HT-29 (cell line): ENCODE measurements around the gene CMIP. TPM values are rescaled to one million over a fixed set of nuclear protein-coding genes. Genes with fewer than 3 reads are reported as not detected.

Experiments
- DNase-seq: peaks from one replicate; pipeline ENCODE4 v3.0.0-alpha.2; 2015; ENCODE audit warnings: low spot score
- total RNA-seq: library from RNA; depleted of rRNA; stranded (reverse); fragments of >200 nt; shearing (Covaris generic); gene quantifications from 2 replicates; pipeline ENCODE4 v1.2.3, GENCODE V29; 2014

The CMIP gene
- total RNA-seq, 1 experiment from 2014 or later: 24.7 TPM

DNA sequence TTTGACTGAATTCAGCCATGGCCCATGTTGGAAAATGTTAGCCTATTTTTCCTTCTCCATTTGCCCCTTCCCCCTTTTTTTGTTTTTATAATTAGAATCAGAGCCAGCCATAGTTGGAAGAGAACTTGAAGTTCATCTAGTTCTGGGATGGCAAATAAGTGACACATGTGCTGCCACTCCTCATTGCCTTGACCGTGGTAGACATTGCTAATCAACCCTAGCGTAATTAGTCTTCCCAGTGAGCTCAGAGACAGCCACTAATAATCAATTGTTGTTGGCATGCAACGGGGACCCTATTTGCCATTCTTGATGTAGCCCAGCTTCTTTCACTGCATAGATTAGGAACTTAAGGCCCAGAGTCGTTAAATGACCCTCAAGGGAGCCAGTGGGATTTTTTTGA is 16.6 kb downstream of the CMIP start:
- no peak for DNase-seq

DNA sequence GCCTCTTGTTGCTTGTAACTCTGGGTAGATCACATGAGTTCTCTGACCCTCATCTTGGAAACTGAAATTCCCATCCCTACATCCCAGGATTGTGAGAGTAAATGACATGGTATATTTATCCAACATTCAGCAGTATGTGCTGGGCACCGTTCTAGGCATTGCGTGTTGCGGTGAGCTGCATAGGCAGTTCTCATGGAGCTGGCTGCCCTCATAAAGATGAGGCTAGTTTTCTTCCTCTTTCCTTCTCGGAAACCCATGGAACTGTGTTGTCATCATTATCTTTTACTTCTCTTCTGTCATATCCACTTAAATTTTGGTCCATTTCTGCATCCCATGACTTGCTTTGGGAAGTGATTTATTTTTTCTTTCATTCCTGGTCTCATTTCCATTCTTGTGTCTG is 17.2 kb downstream of the CMIP start:
- DNase-seq: no peak

DNA sequence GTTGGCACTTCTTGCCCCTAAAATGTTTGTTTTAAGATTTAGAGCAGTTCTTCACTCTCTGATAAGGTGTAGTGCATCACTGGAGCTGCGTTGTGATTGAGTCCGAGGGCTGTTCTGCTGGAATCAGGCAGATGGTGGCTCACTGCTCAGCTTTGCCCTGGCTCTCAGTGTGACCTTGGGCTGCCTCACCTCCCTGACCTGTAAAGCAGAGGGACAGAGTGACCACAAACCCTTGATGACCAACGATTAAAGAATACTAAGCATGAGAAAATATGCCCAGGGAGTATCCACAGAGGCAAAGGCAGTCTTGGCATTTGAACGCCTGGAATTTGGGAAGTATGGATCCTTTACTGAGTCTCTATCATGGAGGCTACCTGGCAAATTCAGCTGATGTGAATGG is 18.1 kb downstream of the CMIP start:
- no peak for DNase-seq

DNA sequence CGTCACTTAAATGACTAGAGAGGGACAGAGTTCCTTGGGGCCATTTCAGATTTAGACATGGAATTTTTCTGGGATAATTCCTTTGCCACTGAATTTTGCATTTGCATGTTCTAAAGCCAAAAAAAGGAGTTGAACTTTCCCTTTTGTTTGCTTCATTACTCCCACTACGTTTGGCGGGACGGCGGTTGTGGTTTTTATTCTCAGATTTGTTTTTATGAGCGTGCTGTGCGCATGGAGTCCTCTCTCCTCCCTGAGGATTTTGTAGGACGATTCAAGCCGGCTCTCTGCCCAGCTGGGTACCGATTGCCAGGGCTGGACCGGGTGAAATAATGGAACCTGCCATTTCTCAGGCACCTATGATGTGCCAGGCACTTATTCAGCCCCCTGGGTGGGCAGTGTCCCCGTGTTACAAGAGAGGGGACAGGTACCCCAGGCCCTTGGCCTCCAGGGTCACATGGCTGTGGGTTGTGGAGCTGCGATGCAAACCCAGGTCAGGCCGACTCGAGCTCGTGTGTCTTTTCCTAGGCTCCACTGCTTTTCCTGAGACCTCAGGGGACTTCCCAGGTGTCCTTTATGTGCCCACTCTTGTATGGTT is 18.8 kb downstream of the CMIP start:
- no peak for DNase-seq

DNA sequence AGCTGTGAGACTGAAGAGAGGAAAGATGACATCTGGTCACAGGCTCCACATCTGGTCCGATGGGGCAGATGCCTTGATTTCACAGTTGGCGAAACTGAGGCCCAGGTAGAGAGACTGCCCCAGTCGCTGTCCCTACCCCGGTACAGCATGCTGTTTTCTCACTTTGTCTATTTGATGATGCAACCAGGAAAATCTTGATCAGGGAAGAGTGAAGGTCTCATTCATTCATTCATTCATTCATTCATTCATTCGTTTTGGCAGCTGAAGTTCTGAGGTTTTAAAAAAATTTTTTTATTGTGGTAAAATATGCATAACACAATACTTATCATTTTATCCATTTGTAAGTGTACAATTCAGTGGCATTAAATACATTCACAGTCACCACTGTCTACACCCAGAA is 19.7 kb downstream of the CMIP start:
- DNase-seq: no peak

DNA sequence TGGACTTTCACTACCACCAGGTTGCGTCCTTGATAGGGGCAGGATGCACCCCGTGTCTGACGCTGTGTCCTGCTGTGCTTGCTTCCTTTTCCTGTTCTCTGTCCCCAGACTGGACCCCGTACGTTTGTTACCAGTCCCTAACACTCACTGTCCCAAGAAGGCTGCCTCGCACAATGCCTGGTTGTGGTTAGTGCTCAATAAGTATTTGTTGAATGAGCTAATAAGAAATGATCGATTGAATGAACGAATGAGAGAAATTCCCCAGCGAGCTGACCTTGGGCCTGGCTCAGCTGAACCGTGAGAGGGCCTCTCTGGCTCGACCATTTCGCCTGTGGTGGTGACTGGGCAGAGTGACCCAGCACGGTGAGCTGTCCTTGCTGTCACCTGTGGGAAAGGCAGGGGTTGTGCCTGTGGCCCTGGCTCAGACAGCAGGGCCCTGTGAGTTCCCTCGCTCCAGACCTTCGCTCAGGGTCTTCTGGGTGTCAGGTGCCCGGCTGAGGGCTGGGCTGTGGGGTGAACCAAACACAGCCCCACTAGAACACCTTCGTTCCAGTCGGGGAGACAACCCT is 20.9 kb downstream of the CMIP start:
- no peak for DNase-seq

DNA sequence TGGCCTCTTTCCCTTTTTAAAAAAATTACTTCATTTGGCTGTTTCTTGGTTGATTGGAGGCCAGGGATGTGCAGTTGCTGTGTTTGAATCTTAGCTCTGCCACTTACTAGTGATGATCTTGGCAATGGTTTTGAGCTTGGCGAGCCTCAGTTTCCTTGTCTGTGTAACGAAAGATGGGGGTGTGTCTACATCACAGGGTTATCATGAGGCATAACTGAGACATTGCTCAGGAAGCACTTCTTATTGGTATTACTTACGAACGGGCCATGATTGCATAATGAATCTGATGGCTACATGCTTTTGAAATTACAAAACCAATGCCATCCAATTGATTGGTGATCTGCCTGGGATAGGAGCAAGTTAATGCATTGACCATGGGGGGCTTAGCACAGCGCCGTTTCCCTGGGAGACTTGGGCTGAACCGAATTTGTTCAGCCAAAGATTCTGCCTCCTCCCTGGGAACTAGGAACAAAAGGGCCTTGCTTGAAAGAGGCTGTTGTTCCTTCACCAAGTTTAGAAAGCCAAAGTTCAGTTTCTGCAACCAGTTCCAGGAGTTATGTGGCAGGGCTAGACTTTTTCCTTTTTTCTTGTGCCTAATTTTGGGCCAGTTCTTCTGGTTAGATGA is 21.9 kb downstream of the CMIP start:
- no peak for DNase-seq

DNA sequence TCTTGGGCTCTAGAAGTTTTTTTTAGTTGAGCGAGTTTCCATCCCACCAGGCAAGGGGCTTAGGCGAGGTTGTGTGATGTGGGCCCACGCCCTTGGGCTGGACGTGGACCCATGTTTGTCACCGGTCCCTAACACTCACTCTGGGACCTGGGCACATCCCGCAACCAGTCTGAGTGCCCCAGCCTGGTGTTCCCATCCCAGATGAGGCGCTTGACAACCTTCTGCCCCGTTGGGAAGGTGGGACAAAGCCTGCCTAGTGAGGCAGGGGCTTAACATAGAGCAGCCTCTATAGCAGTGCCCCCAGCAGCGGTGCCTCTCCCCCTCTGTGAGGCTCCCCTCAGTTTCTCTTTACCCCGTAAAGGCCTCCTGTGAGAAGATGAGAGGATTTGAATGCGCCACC is 22.5 kb downstream of the CMIP start:
- DNase-seq: no peak

DNA sequence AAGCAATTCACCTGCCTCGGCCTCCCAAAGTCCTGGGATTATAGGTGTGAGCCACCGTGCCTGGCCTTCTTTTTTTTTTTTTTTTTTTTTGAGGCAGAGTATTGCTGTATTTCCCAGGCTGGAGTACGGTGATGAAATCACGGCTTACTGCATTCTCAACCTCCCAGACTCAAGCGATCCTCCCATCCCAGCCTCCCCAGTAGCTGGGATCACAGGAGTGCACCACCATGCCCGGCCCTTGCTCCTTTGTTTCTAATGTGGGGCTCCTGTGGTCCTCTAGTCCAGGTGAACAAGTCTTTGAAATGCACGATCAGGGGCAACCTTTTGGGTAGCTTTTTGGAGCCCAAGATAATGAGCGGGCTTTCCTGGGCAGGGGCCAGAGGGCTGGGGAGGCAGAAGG is 23.2 kb downstream of the CMIP start:
- DNase-seq: no peak

DNA sequence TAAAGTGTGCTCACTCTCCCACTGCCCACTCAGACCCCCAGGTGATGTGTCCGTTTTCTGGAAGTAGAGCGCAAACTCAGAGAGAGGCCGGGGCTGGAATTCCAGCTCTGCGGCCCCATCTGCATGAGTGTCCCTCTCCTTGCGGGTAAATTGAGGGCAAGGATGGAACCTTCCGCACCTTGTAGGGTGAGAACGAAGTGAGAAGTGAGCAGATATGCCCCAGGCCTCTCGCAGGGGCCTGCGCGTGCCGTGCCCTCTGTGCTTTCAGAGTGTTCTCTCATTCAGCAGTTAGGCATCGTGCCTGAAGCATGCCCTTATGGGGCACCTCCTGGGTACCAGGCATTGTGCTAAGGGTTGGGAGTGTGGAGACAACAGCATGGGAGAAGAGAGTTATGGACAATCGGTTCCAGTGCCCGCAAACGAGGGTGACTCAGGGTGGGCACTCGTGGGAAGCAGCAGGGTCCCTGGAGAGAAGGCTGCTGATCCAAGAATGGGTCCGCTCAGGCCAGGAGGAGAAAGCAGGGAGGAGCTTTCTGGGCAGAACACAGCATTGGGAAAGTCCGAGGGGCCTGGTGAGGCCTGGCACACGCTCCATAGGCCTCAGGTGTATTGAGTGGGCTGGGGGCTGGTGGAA is 23.8 kb downstream of the CMIP start:
- DNase-seq: no peak

DNA sequence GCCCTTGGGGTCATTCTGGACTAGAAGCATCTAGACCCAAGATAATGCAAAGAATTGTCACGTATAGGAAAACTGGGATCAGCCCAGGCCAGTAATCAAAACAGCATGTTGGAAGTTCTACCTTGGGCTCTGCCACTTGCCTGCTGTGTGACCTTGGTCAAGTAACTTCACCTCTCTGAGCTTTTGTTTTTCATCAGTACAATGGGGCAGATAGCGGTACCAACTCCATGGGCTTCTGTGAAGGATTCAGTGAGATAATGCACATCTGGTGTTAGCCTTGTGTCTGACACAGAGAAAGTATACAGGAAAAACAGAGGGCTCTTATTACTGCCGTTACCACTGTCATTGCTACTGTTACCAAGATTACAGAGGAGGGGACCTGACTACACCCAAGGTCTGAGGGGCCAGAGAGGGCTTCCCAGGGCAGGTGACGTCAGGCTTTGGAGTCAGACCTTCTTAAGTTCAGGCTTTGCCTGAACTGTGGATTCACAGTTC is 24.6 kb downstream of the CMIP start:
- DNase-seq: no peak

DNA sequence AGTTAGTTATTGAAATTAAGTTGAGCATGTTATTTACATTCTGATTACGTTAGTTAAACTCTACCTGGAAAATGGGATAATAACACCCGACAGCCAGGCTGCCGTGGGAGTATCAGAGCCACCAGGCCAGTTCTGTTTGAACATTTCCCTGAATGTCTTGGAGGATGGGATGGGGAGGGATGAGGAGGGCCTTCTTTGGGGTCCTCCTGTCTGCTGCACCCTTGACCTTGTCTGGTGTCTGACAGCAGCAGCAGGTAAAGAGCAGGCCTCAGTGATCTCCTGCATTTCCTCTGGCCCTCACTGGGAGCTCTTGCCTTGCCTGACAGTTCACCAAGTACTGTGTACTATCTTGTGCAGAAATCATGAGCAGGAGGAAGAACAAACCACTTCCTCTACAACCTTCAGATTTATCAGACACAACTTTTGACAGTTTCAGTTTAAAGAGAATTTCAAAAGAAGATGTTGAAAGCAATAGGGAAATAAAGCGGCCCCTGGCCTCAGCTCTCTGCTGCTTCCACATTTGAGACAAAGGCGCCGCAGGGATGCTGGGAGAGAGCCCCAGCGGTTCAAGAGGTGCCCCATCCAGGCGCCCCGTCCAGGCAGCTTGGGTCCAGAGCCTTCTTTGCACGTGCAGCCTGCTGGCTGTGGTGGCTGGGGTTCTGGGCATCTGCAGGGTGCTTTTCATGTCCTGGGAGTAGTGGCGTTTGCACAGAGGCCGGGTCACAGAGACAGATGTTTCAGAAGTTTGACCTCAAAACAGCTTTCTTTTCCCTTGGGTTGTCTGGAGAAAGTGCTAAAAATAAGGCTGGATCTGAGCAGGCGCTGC is 25.3 kb downstream of the CMIP start:
- DNase-seq: no peak

DNA sequence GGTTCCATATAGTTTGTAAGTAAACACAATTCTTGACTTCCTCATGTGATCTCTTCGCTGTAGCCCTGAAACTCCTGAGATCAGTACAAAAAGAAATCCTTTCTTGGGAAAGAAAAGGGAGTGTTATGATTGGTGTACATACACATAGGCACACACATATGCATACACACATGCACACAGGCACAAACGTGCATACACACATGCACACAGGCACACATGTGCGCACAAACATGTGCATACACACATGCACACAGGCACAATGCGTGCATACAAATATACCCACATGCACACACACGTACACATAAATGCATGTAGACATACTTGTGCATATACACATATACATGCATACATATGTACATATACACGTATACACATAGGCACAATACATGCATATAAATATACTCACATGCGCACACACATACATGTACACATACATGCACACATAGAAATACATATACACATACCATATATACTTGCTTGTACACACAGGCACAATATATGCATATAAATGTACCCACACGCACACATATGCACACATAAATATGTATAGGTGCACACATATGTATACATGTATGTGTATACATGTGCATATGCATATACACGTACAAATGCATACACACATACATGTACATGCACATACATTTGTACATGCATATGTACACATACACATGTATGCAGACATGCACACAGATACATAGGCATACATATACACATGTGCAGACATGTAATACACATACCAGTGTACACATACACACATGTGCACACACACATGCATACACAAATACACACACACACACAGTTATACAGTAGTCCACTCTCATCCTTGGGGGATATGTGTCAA is 26.4 kb downstream of the CMIP start:
- DNase-seq: no peak

DNA sequence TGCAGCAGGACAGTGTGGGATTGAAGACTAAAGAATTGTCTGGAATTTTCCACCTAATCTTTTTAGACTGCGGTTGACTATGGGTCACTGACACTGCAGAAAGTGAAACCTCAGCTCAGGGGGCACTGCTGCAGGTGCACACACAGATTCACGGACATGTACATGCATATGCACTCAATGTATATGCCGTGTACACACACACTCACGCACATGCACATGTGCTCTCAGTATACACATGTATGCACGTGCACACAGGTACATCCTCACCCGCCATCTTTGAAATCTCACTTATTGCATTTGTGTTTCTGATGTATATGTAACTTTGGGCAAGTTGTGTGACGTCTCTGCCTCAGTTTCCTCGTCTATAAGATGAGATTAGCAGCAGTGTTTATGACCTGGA is 27.3 kb downstream of the CMIP start:
- DNase-seq: no peak

DNA sequence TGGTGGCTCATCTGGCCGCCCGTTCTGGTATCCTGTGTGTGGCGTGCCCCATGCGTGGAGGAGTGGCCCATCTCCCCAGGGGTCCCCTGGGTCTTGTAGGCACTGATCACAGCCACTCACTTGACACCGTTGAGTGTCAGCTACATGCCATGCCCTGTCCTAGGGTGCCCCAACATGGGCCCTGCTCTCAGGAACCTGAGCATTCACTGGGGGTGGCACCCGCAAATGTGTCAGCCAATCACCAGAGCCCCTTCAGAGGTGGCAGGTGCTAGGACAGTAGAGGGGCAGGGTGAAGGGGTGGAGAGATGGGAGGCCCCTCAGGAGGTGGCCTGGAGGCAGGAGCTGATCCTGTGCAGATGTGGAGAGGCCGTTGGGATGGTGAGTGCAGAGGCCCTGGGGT is 27.8 kb downstream of the CMIP start:
- no peak for DNase-seq

DNA sequence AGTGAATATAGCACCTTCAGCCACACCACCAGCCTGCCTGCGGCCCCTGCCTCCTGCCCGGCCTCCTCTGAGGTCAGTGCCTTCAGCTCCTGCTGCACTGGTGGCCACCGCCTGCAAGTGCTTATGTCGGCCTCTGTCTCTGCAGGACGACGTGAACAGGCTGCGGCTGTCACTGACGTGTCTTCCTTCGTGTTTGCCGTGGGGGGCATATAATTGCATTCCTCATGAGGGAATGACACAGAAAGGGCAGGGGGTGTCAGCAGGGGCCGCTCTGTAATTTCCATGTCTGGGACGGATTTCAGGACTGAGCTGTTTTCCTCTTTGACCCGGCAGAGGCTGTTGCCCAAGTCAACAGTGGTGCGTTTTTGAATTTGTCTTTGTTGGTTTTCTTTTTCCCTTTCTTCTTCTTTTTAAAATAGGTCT is 28.5 kb downstream of the CMIP start:
- DNase-seq: no peak

DNA sequence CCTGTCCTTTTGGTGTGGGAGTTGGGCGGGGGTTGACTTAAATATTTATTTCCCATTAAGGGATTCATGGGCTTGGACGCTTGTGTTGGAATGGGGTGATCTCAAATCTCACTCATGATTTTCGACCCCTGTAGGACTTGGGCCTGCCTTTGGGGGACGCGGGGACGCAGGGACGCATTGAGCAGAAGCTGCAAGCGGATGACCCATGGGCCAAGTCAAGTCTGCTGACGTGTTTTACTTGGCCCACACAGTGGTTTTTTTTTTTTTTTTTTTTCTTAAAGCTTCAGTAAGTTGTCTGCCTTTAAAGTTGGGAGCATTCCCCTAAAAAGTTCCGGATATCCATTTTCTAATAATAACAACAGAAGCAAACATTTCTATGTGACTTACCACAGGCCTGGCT is 28.9 kb downstream of the CMIP start:
- DNase-seq: no peak

DNA sequence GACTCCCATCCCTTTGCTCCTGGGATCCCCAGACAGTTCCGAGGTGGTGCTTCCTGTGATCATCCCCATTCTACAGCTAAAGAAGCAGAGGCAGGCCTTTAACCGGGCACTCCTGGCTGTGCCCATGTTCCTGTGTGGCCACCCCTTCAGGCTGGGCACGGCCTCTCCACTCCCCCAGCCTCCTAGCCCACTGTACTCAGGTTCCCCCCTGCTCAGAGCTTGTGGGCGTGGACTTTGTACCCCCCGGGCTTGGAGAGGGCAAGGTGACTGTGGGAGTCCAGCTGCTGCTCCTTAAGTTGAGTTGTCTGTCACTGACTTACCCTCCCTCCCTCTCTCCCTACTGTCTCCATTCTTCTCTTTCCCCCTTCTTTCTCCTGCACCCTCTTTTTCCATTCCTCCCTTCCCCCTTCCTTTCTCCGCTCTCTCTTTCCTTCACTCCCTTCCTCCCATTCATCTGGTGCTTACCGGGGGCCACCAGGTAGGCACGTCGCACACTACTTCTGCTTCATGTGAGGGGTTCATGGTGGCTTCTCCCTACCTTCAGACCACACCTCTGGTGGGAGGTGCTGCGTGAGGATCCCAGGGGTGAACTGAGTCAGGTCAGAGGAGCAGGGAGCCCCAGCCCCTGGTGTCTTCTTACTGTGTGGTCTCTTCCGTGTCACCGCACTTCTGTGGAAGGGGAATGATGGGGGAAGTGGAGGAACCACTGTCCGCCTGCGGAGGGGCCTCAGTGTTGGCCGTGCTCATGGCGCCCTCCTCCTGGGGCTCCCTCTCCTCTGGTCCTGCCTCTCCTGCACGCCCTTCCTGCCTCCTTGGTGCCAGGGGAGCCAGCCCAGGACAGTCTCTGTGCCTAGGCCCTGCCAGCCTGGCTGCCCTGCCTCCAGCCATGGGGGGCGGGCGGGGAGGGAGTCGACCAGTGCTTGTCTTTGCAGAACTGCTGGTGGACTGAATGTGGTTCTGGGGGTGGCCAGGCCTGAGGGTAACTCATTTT is 29.7 kb downstream of the CMIP start:
- DNase-seq: no peak
